HG03457 (cell line): ENCODE measurements around the gene IRX3.

ENCODE experiments used
- ATAC-seq: cut with Tn5 transposase; IDR thresholded peaks from one replicate; pipeline ENCODE4 v1.9.1; 2021; ENCODE audit warnings: moderate number of reproducible peaks; ENCODE audit not compliant: unreplicated experiment

Gene IRX3

GRCh38 chr16:54240271-54241129 is 46.1 kb downstream of the IRX3 start:
- ATAC-seq: no peak

- ATAC-seq: no peak
These were observed 47.1 kb downstream of the IRX3 start for GRCh38 chr16:54239456-54239855.

GRCh38 chr16:54236773-54237172 is 49.8 kb downstream of the IRX3 start:
- no peak for ATAC-seq

- no peak for ATAC-seq
These were observed 53.0 kb downstream of the IRX3 start for GRCh38 chr16:54233615-54234014.
